Kidney epithelial cell (primary cell): ENCODE measurements around the gene VTI1A. TPM values are rescaled to one million over a fixed set of nuclear protein-coding genes. Genes with fewer than 3 reads are reported as not detected.

ENCODE experiments used
- DNase-seq: peaks from one replicate; pipeline ENCODE4 v3.0.0-alpha.2; 2010; ENCODE audit warnings: low read depth
- H3K27me3 ChIP-seq: 2 replicates; pipeline ENCODE4 v1.6.0; 2011; ENCODE audit warnings: low read length; ENCODE audit not compliant: control insufficient read depth, insufficient read depth
- H3K36me3 ChIP-seq: 2 replicates; pipeline ENCODE4 v1.5.1; 2011; ENCODE audit warnings: low read length; ENCODE audit not compliant: control insufficient read depth, insufficient read depth
- H3K4me3 ChIP-seq: 2 replicates; pipeline ENCODE4 v1.5.1; 2011; ENCODE audit warnings: low read depth, mild to moderate bottlenecking, control low read depth, low read length
- total RNA-seq: library from RNA; depleted of rRNA; stranded (reverse); fragments of >200 nt; gene quantifications from 2 replicates; pipeline ENCODE4 v1.2.3, GENCODE V29; 2015
- TF ChIP-seq, protein P1 (sequence below): IDR thresholded peaks from 2 replicates; pipeline ENCODE4 v1.5.1; 2011; ENCODE audit warnings: mild to moderate bottlenecking, moderate library complexity, low read length, control low read depth, inconsistent platforms; ENCODE audit not compliant: insufficient read depth, poor library complexity, severe bottlenecking

VTI1A gene
- total RNA-seq, 1 donor from 2014 or later, result 45.7 TPM

DNA sequence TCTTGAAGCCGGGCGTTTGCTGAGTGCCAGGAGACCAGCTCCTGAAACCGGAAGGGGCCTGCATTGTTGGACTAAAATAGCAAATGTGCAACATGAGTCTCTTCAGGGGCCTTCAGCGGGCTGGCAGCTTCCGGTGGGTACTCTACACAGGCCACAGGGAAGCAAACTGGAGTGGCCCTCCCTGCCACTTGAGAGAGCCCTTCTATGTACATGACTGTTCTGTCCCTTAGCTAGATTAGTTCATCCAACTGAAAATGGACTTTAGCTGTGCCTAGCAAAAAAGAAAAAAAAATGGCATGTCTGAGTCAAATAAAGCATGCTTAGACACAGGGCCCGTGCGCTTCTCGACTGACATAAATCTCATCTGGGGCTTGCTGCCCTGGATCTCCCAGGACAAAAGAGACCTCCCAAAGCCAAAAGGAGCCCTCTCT, 387.8 kb downstream of the VTI1A start:
- TF ChIP-seq, protein P1, sequence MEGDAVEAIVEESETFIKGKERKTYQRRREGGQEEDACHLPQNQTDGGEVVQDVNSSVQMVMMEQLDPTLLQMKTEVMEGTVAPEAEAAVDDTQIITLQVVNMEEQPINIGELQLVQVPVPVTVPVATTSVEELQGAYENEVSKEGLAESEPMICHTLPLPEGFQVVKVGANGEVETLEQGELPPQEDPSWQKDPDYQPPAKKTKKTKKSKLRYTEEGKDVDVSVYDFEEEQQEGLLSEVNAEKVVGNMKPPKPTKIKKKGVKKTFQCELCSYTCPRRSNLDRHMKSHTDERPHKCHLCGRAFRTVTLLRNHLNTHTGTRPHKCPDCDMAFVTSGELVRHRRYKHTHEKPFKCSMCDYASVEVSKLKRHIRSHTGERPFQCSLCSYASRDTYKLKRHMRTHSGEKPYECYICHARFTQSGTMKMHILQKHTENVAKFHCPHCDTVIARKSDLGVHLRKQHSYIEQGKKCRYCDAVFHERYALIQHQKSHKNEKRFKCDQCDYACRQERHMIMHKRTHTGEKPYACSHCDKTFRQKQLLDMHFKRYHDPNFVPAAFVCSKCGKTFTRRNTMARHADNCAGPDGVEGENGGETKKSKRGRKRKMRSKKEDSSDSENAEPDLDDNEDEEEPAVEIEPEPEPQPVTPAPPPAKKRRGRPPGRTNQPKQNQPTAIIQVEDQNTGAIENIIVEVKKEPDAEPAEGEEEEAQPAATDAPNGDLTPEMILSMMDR, result no peak
- Histone ChIP-seq H3K36me3 (no peaks in the 10 kb centered on the region), H3K27me3 (no peaks in the 10 kb centered on the region), H3K4me3 (no peak overlapping the region)
- DNase-seq, result no peak

- Histone ChIP-seq H3K4me3 (no peak overlapping the region), H3K36me3 (no peaks in the 10 kb centered on the region), H3K27me3 (no peaks in the 10 kb centered on the region)
- DNase-seq, result no peak
- TF ChIP-seq, protein P1, result no peak
Observed at GRCh38 chr10:112835217-112835715, 388.3 kb downstream of the VTI1A start.

DNA sequence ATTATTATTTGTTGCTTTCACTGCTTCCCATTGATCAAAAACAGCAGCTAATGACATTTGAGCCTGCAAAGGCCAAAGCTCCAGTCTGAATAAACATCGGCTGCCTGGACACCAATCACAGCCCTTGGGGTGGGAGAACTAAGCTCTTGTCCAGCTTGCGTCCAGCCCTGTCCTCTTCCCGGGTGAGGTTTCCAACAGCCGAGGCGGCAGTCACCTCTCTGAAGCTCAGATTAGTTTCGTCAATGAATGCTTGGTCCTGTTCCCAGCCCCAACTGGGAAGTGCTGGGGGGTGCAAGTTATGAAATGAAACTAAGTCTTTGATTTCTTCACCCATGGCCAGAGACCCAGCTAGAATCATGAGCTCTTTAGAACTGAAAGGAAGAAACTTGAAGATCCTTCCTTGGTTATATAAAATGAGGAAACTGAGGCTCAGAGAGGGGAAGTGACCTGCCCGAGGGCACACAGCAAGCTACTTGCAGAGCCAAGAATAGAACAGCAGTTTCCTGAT, 389.0 kb downstream of the VTI1A start:
- Histone ChIP-seq H3K36me3 (no peaks in the 10 kb centered on the region), H3K27me3 (no peaks in the 10 kb centered on the region), H3K4me3 (no peak overlapping the region)
- TF ChIP-seq, protein P1, result no peak
- no peak for DNase-seq

DNA sequence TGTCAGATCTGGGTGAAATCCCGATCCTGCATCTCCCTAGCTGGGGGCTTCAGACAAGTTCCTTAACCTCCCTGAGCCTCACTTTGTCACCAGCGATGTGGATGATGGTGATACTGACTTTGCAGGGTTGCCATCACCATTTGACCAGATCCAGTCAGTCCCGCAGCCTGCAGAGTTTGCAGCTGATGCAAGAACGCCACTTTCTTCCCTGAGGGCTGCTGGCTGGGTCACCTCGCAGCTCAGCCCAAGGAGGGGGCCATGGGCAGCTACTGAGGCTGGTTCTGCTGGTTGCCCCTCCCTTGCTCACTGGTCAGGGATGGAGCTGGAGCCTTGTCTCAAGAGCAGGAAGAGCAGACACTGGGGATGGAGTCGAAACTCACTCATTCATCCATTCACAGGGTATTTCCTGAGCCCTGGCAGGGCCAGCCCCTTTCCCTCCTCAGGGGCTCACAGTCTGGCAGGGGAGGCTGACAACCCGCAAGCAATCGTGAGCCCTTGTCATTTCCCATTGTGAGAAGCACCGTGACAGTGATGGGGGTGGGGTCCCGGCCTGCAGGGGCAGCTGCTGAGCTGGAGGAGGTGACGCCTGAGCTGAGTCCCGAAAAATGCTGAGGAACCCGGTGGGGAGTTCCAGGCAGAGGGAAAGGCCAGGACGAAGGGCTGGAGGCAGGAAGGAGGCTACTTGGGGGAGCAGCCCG, 391.9 kb downstream of the VTI1A start:
- H3K4me3 ChIP-seq, result no peak overlapping the region
- H3K27me3 ChIP-seq, result no peaks in the 10 kb centered on the region
- no peak for DNase-seq
- no peaks in the 10 kb centered on the region for H3K36me3 ChIP-seq
- TF ChIP-seq, protein P1, result no peak

- TF ChIP-seq, protein P1, result no peak
- no peaks in the 10 kb centered on the region for H3K27me3 ChIP-seq
- H3K36me3 ChIP-seq, result no peaks in the 10 kb centered on the region
- DNase-seq, result no peak
- H3K4me3 ChIP-seq, result no peak overlapping the region
Observed at GRCh38 chr10:112839928-112840654, 393.1 kb downstream of the VTI1A start.
